Fibroblast of skin of left quadriceps (primary cell): ENCODE data around the gene KCNAB2.
"Not testable (repeated sequence)": the region's sequence is repeated elsewhere in the genome, so short reads cannot be mapped to it uniquely, and the experiment has no call there.

Experiments used
- DNase-seq, 2 experiments: peaks; one replicate each; pipeline ENCODE4 v3.0.0-alpha.2; 2013; ENCODE audit warnings: low read depth in 2 of 2

KCNAB2 gene

GRCh38 chr1:6054596-6054995 lies 8.9 kb downstream of the KCNAB2 start:
- DNase-seq = no peak

- DNase-seq = no peak
These were observed 10.9 kb downstream of the KCNAB2 start for GRCh38 chr1:6056572-6056948.

GRCh38 chr1:6057170-6057845 lies 11.6 kb downstream of the KCNAB2 start:
- no peak for DNase-seq

- DNase-seq = no peak
These were observed 14.2 kb downstream of the KCNAB2 start for GRCh38 chr1:6059866-6060265.

- DNase-seq = no peak
These were observed 17.0 kb downstream of the KCNAB2 start for GRCh38 chr1:6062670-6063069.

- DNase-seq = not testable (repeated sequence)
These were observed 17.9 kb downstream of the KCNAB2 start for GRCh38 chr1:6063532-6064053.

- DNase-seq = no peak
These were observed 19.6 kb downstream of the KCNAB2 start for GRCh38 chr1:6065093-6065858.

- DNase-seq = no peak
These were observed 21.0 kb downstream of the KCNAB2 start for GRCh38 chr1:6066680-6067079.

GRCh38 chr1:6068073-6068472 lies 22.4 kb downstream of the KCNAB2 start:
- DNase-seq = no peak

- no peak for DNase-seq
These were observed 23.2 kb downstream of the KCNAB2 start for GRCh38 chr1:6068932-6069331.

- no peak for DNase-seq
These were observed 23.9 kb downstream of the KCNAB2 start for GRCh38 chr1:6069573-6069972.

GRCh38 chr1:6070450-6070974 lies 24.8 kb downstream of the KCNAB2 start:
- DNase-seq = no peak

- DNase-seq = no peak
These were observed 25.5 kb downstream of the KCNAB2 start for GRCh38 chr1:6071219-6071618.

- DNase-seq = no peak
These were observed 27.2 kb downstream of the KCNAB2 start for GRCh38 chr1:6072774-6073479.

GRCh38 chr1:6073480-6074053 lies 27.9 kb downstream of the KCNAB2 start:
- DNase-seq = no peak

GRCh38 chr1:6074192-6074901 lies 28.7 kb downstream of the KCNAB2 start:
- DNase-seq = no peak

GRCh38 chr1:6075748-6076147 lies 30.1 kb downstream of the KCNAB2 start:
- DNase-seq = no peak

GRCh38 chr1:6077061-6077460 lies 31.4 kb downstream of the KCNAB2 start:
- not testable (repeated sequence) for DNase-seq

GRCh38 chr1:6077506-6077905 lies 31.8 kb downstream of the KCNAB2 start:
- no peak for DNase-seq

GRCh38 chr1:6077919-6078318 lies 32.2 kb downstream of the KCNAB2 start:
- DNase-seq = no peak

GRCh38 chr1:6080469-6080868 lies 34.8 kb downstream of the KCNAB2 start:
- no peak for DNase-seq
